ENCODE measurements around the gene RNF19B.

The RNF19B gene

DNA sequence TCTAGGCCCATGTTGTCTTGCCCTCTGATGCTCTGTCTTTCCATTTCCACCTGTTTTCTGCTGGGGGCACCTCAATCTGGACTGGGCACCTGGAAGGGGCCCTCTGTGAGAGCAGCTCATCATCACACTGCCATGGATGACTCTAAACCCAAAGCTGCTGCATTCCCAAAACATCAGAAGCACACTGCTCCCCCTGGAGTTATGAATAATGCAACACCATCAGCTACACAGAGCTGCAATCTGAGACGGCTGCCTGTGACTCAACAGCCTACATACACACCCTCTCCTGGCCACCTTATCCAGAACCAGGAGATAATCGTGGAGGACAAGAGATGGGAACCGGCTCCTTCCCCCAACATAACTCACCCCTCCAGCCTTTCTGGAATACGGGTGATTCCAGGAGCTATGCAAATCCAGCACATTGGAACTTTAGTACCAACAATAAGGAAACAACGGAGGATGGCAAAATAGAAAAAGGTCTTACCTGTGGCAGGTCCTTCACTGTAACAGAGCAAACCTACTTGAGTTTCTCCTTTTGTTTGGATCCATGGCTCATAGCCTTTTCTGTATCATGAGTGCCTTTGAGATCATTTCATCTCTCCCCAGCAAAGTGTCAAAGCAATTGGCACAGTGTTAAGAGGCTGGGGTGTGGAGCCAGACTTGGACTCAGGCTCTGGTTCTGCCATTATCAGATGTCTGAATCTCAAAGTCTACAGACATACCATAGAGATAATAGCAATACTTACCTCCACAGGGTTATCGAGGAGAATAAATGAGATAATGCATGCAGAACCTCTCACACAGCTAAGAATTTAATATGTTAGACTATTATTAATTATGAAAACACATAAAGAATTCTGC, 42.8 kb upstream of the RNF19B start:
- TF ChIP-seq, protein P1, sequence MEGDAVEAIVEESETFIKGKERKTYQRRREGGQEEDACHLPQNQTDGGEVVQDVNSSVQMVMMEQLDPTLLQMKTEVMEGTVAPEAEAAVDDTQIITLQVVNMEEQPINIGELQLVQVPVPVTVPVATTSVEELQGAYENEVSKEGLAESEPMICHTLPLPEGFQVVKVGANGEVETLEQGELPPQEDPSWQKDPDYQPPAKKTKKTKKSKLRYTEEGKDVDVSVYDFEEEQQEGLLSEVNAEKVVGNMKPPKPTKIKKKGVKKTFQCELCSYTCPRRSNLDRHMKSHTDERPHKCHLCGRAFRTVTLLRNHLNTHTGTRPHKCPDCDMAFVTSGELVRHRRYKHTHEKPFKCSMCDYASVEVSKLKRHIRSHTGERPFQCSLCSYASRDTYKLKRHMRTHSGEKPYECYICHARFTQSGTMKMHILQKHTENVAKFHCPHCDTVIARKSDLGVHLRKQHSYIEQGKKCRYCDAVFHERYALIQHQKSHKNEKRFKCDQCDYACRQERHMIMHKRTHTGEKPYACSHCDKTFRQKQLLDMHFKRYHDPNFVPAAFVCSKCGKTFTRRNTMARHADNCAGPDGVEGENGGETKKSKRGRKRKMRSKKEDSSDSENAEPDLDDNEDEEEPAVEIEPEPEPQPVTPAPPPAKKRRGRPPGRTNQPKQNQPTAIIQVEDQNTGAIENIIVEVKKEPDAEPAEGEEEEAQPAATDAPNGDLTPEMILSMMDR (IDR thresholded peaks at IDR 0.05; ENCODE audit: low read depth, low read length), result peak; percentile 77
- DNase-seq (ENCODE audit: low read depth in 2 of 2), result peak; percentile 91 to 95
- H3K4me3 ChIP-seq (replicated peaks in 1 of 2; ENCODE audit: low read depth in 2 of 2, low read length in 2 of 2), result no peak overlapping the region

DNA sequence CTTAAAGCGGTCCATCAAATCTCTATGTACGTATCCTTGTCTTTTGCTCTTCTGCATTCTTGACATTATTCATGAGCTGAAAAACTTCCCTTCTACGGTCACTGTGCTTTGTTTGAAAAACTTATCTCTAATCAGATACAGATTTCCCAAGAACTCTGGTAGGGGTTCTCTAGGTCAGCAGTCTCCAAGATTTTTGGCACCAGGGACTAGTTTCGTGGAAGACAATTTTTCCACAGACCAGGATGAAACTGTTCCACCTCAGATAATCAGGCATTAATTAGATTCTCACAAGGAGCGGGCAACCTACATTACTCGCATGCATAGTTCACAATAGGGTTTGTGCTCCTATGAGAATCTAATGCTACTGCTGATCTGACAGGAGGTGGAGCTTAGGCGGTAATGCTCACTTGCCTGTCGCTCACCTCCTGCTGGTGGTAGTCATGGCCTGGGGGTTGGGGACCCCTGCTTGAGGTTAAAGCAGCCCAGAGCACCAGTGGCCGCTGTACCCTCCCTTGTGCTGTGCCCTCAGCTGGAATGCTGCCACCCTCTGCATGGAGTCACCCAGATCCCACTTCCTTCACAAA, 41.3 kb upstream of the RNF19B start:
- H3K4me3 ChIP-seq (replicated peaks in 1 of 2; ENCODE audit: low read depth in 2 of 2, low read length in 2 of 2), result no peak overlapping the region
- peak in 1 of 2 donors; percentile 39 for DNase-seq (ENCODE audit: low read depth in 2 of 2)
- TF ChIP-seq, protein P1 (IDR thresholded peaks at IDR 0.05; ENCODE audit: low read depth, low read length), result no peak

DNA sequence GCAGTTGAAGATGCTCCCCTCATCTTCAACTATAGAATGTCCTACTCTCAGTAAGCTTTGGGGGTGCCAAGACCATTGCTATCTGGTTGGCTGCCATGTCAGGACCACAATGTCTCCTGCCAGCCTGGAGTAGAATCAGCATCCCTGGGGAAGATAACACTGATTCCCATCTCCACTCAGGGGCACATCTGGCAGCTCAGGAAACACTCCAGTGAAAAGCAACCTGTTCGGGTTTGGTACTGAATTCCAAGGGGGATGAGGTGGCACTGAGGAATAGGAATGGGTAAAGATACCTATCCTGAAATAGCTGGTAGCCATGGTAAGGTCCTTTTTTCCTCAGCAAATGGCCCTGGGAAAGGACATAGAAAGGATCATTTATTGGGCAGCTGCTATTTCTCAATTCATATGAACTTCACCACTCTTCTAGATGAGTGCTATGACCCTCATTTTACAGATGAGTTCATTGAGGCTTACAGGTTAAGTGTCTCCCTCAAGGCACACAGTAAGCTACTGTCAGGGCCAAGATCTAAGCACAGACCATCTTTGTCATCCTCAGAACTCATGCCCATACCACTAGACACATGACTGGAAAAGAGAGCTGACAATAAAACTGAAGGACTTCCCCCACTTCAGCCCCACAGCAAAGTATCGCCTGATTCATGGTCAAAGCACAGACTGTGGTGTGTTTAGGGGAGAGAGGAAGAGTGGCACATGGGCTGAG, 40.7 kb upstream of the RNF19B start:
- TF ChIP-seq, protein P1 (IDR thresholded peaks at IDR 0.05; ENCODE audit: low read depth, low read length), result no peak
- no peak for DNase-seq (ENCODE audit: low read depth in 2 of 2)

DNA sequence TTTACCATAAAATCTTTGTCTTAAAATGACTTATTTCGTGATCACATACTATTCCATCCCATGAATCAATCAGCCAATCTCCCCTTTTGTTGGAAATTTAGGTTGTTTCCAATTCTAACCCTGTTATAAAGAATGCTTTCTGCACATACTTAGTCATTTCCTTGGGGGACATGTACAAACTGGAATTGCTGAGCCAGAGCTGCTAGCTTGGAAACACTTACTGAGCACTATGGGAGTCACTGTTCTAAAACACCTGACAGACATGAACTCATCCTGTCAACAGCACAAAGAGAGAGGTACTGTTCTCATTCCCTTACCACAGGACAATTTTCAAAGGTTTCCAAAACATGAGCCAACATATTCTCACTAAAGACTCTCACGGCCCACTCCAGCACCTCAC, 40.0 kb upstream of the RNF19B start:
- TF ChIP-seq, protein P1 (IDR thresholded peaks at IDR 0.05; ENCODE audit: low read depth, low read length), result no peak
- no peak overlapping the region for H3K4me3 ChIP-seq (replicated peaks in 1 of 2; ENCODE audit: low read depth in 2 of 2, low read length in 2 of 2)
- DNase-seq (ENCODE audit: low read depth in 2 of 2), result peak; percentile 35 to 83

More for the DNA sequence above, 40.7 kb upstream of the RNF19B start:
- no peak overlapping the region for H3K4me3 ChIP-seq (replicated peaks in 1 of 2; ENCODE audit: low read depth in 2 of 2, low read length in 2 of 2)

DNA sequence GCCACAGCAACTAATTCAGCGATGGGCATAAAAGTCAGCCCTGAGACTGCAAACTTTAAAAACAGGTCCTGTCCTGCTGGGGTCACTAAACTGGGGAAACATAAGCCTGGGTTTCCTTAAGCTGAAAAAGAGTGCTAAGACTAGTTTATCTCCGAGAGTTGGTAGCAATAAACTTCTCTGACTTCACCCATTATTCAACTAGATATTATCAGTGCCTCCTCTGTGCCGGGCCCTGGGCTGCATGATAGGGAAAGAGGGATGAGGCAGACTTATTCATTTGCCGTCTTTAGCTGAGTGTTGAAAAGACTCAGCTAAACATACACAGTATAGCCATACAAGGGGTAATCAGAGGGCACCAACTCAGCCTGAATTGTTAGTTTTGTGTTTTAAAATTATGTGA, 39.0 kb upstream of the RNF19B start:
- H3K4me3 ChIP-seq (replicated peaks in 1 of 2; ENCODE audit: low read depth in 2 of 2, low read length in 2 of 2), result no peak overlapping the region
- DNase-seq (ENCODE audit: low read depth in 2 of 2), result no peak
- TF ChIP-seq, protein P1 (IDR thresholded peaks at IDR 0.05; ENCODE audit: low read depth, low read length), result no peak

DNA sequence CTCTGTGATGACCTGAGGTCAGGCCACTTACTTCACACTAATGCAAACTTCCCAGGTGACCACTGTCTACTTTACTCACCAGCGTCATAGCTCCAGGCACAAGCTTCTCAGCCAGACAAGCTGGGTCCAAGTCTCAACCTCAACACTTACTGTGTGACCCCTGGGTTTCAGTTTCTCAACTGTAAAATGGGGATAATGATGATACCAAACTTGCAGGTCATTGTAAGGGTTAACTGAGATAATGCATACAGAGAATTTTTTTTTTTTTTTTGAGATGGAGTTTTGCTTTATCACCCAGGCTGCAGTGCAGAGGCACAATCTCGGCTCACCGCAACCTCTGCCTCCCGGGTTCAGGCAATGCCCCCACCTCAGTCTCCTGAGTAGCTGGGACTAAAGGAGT, 37.4 kb upstream of the RNF19B start:
- TF ChIP-seq, protein P1 (IDR thresholded peaks at IDR 0.05; ENCODE audit: low read depth, low read length), result no peak
- no peak for DNase-seq (ENCODE audit: low read depth in 2 of 2)
- H3K4me3 ChIP-seq (replicated peaks in 1 of 2; ENCODE audit: low read depth in 2 of 2, low read length in 2 of 2), result no peak overlapping the region

Data from cardiac fibroblast (primary cell).